Measurements from ENCODE around the gene DHODH.

DNA sequence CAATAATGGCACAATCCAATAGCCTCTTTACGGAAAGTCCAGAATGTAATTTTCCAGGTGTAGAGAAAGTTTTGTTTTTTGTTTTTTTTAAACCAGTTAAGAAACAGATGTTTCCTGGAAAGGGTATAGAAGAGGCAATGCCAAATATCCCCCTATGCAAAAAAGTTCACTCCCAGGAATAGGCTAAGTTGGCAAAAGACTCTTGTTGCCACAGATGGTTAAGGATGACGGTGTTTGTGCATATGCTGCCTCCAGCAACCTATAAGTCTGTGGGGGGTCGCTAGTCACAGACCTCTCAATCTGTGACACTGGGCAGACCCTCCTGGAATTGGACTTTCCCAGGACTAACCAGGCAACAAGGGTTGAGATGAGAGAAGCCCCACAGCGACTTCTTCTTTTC is 24.9 kb downstream of the DHODH start:
- no peak for TF ChIP-seq POLR2A (IDR thresholded peaks at IDR 0.05; ENCODE audit: low read length)
- no peak for TF ChIP-seq GATA1 (IDR thresholded peaks at IDR 0.05; ENCODE audit: low read depth, low read length)

Data from erythroblast (primary cell).